ENCODE results near the gene CDADC1. TPM values are rescaled to one million over a fixed set of nuclear protein-coding genes. Genes with fewer than 3 reads are reported as not detected.

CDADC1 gene
- total and polyA plus RNA-seq, 2 donors = 4.9 to 8.0 TPM

Other genes with a start within 250 kb of the CDADC1 start
- gene MLNR, start 27.6 kb upstream of the CDADC1 start, total RNA-seq = 0.09 TPM
- not detected for gene MLNR, start 27.6 kb upstream of the CDADC1 start, polyA plus RNA-seq
- gene CAB39L, start 196.1 kb downstream of the CDADC1 start, total RNA-seq = 7.9 TPM
- gene CAB39L, start 196.1 kb downstream of the CDADC1 start, polyA plus RNA-seq = 7.6 TPM
- gene SETDB2, start 196.3 kb downstream of the CDADC1 start, total RNA-seq = 15.5 TPM
- gene SETDB2, start 196.3 kb downstream of the CDADC1 start, polyA plus RNA-seq = 8.1 TPM
- 32.9 TPM for gene PHF11, start 248.0 kb downstream of the CDADC1 start, total RNA-seq
- gene PHF11, start 248.0 kb downstream of the CDADC1 start, polyA plus RNA-seq = 170 TPM